HUES48 (cell line): Measurements from ENCODE around the gene SRCIN1.
"Not testable (repeated sequence)": the region's sequence is repeated elsewhere in the genome, so short reads cannot be mapped to it uniquely, and the experiment has no call there.

Source experiments
- H3K27ac ChIP-seq: one replicate; pipeline ENCODE4 v1.7.0; 2013; ENCODE audit warnings: low read depth, low read length, inconsistent platforms
- H3K27me3 ChIP-seq: 2 replicates; pipeline ENCODE4 v1.6.1; 2013; ENCODE audit warnings: mild to moderate bottlenecking, low read length; ENCODE audit not compliant: control insufficient read depth, insufficient read depth
- H3K36me3 ChIP-seq: 2 replicates; pipeline ENCODE4 v1.6.1; 2013; ENCODE audit warnings: low read length; ENCODE audit not compliant: control insufficient read depth, insufficient read depth
- H3K4me1 ChIP-seq: 2 replicates; pipeline ENCODE4 v1.6.1; 2013; ENCODE audit warnings: mild to moderate bottlenecking, low read length; ENCODE audit not compliant: control insufficient read depth, insufficient read depth
- H3K4me3 ChIP-seq: 2 replicates; pipeline ENCODE4 v1.5.1; 2013; ENCODE audit warnings: mild to moderate bottlenecking, low read depth, low read length
- H3K9ac ChIP-seq: 2 replicates; pipeline ENCODE4 v1.6.1; 2013; ENCODE audit warnings: mild to moderate bottlenecking, low read depth, low read length, moderate library complexity
- H3K9me3 ChIP-seq: 2 replicates; pipeline ENCODE4 v1.6.1; 2013; ENCODE audit warnings: low read length; ENCODE audit not compliant: control insufficient read depth, insufficient read depth

SRCIN1 gene

DNA sequence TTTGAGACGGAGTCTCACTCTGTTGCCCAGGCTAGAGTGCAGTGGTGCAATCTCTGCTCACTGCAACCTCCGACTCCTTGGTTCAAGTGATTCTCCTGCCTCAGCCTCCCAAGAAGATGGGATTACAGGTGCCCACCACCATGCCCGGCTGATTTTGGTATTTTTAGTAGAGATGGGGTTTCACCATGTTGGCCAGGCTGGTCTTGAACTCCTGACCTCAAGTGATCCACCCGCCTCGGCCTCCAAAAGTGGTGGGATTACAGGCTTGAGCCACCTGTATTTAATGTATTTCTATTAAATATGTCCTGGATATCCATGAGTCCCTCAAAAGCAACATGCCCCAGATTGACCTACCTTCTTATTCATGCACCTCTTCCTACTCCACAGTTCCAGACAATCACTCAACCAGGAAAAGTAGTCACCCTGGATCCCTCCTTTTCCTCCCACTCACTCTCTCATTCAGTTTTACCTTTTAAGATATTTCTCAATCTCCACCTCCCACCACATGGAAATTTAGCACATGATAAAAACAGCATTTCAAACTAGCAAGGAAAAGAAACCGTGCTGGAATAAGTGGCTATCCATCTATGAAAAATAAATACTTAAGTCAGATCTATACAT is 21.0 kb upstream of the SRCIN1 start:
- H3K9ac ChIP-seq, H3K27me3 ChIP-seq: not testable (repeated sequence)

GRCh38 chr17:38625482-38625881 is 19.7 kb upstream of the SRCIN1 start:
- Histone ChIP-seq H3K27ac (no peak overlapping the region), H3K36me3 (no peaks in the 10 kb centered on the region), H3K4me3 (no peak overlapping the region), H3K9me3 (no peaks in the 10 kb centered on the region), H3K4me1 (no peaks in the 10 kb centered on the region), H3K9ac (no peak overlapping the region), H3K27me3 (no peaks in the 10 kb centered on the region)

More for the DNA sequence above, 21.0 kb upstream of the SRCIN1 start:
- not testable (repeated sequence) for H3K27ac ChIP-seq, H3K9me3 ChIP-seq, H3K4me3 ChIP-seq, H3K36me3 ChIP-seq, H3K4me1 ChIP-seq

DNA sequence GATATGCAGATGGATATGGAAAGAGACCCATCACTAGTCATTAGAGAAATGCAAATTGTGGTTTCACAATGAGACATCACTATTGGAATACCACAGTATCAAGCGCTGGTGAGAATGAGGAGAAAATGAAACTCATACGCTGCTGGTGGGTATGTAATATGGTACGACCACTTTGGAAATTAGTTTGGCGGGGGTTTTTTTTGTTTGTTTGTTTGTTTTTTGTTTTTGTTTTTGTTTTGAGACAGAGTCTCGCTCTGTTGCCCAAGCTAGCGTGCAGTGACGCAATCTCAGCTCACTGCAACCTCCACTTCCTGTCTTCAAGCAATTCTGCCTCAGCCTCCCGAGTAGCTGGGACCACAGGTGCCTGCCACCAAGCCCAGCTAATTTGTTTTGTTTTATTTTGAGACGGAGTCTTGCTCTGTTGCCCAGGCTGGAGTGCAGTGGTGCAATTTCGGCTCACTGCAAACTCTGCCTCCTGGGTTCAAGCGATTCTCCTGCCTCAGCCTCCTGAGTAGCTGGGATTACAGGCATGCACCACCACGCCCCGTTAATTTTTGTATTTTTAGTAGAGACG is 19.1 kb upstream of the SRCIN1 start:
- not testable (repeated sequence) for H3K4me1 ChIP-seq, H3K27me3 ChIP-seq, H3K36me3 ChIP-seq, H3K9ac ChIP-seq, H3K4me3 ChIP-seq, H3K9me3 ChIP-seq, H3K27ac ChIP-seq

DNA sequence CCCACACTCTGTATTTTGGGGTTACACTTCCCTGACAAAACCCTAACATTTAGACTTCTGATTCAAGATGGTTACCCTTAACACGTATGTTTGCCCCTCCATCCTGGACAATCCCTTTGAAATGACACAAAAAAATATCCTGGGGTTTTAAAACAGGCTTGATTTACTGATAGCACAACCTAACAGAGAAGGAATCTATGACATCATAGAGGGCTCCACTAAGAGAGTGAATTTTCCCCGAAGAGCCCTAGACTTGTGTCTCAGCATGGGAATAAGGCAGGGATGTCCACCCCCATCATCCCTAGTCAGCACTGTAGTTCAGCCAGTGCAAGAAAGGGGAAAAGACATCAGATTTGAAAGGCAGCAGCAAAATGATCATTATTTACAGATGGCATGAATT is 15.8 kb upstream of the SRCIN1 start:
- H3K9me3 ChIP-seq: no peaks in the 10 kb centered on the region
- no peak overlapping the region for H3K9ac ChIP-seq
- H3K4me1 ChIP-seq: peaks cover 5% of the 10 kb centered on the region; the same call in 1 of the 2 replicates
- no peak overlapping the region for H3K27ac ChIP-seq
- H3K4me3 ChIP-seq: no peak overlapping the region
- no peaks in the 10 kb centered on the region for H3K27me3 ChIP-seq
- no peaks in the 10 kb centered on the region for H3K36me3 ChIP-seq

- Histone ChIP-seq H3K4me1 (peaks cover 5% of the 10 kb centered on the region; the same call in 1 of the 2 replicates), H3K9me3 (no peaks in the 10 kb centered on the region), H3K27ac (no peak overlapping the region), H3K9ac (no peak overlapping the region), H3K36me3 (no peaks in the 10 kb centered on the region), H3K4me3 (no peak overlapping the region), H3K27me3 (no peaks in the 10 kb centered on the region)
Observed at GRCh38 chr17:38620551-38621277, 15.0 kb upstream of the SRCIN1 start.

DNA sequence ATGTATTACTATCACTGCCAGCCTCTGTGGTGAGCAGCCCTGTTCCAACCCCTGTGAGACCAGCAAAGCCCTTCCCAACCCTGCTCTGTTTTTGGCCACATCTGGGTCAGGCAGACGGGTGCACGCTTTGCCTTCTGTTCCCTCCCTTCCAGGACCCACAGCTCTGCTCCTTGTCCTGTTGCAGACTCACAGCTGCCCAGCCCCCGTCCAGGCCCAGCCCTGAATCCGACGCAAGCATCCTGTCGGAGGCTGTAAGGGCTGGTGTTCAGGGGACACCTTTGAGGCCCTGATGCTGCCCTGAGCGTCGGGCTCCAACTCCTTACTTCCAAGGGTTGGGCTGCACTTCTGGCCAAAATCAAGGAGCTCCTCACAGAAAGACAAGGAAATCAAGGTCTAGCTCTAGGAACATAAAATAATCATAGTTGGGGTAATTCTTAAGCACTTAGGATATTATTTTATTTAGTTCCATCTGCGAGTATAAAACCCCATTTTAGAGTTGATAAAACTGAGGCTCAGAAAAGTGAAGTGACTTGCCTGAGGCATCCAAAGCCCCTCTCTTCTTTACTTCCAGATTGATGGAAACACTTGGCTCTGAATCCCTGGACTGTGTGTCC is 14.3 kb upstream of the SRCIN1 start:
- Histone ChIP-seq H3K27ac (no peak overlapping the region), H3K9ac (no peak overlapping the region), H3K36me3 (no peaks in the 10 kb centered on the region), H3K4me3 (no peak overlapping the region), H3K27me3 (no peaks in the 10 kb centered on the region), H3K4me1 (peaks cover 5% of the 10 kb centered on the region; the same call in 1 of the 2 replicates), H3K9me3 (no peaks in the 10 kb centered on the region)

DNA sequence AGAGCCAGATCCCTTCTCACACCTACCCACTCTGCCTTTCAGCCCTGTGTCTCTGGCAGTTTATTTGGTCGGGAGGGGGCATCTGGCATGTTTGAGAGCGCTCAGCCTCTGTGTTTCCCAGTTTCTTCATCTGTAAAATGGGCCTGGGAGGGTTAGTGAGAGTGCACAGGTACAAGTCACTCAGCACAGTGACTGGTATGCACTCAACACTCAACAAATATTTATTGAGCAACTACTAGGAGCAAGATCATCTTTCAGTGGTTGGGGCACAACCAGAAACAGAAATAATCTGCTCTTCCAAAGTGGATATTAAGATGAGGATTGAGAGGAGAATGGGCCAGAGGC is 13.7 kb upstream of the SRCIN1 start:
- H3K27ac ChIP-seq: no peak overlapping the region
- peaks cover 5% of the 10 kb centered on the region; the same call in 1 of the 2 replicates for H3K4me1 ChIP-seq
- no peak overlapping the region for H3K4me3 ChIP-seq
- no peaks in the 10 kb centered on the region for H3K27me3 ChIP-seq
- H3K9ac ChIP-seq: no peak overlapping the region
- H3K36me3 ChIP-seq: no peaks in the 10 kb centered on the region
- H3K9me3 ChIP-seq: no peaks in the 10 kb centered on the region

GRCh38 chr17:38617967-38618760 is 12.4 kb upstream of the SRCIN1 start:
- H3K27ac ChIP-seq: no peak overlapping the region
- no peaks in the 10 kb centered on the region for H3K36me3 ChIP-seq
- H3K27me3 ChIP-seq: no peaks in the 10 kb centered on the region
- H3K9ac ChIP-seq: no peak overlapping the region
- no peak overlapping the region for H3K4me3 ChIP-seq
- H3K4me1 ChIP-seq: peaks cover 13% of the 10 kb centered on the region
- H3K9me3 ChIP-seq: no peaks in the 10 kb centered on the region

- H3K4me1 ChIP-seq: peaks cover 13% of the 10 kb centered on the region
- no peak overlapping the region for H3K9ac ChIP-seq
- H3K36me3 ChIP-seq: no peaks in the 10 kb centered on the region
- no peaks in the 10 kb centered on the region for H3K27me3 ChIP-seq
- H3K4me3 ChIP-seq: no peak overlapping the region
- H3K9me3 ChIP-seq: 0 out of 2 replicates have a peak, but pooled peaks cover under 1% of the 10 kb centered on the region
- no peak overlapping the region for H3K27ac ChIP-seq
Observed at GRCh38 chr17:38617074-38617860, 11.5 kb upstream of the SRCIN1 start.

DNA sequence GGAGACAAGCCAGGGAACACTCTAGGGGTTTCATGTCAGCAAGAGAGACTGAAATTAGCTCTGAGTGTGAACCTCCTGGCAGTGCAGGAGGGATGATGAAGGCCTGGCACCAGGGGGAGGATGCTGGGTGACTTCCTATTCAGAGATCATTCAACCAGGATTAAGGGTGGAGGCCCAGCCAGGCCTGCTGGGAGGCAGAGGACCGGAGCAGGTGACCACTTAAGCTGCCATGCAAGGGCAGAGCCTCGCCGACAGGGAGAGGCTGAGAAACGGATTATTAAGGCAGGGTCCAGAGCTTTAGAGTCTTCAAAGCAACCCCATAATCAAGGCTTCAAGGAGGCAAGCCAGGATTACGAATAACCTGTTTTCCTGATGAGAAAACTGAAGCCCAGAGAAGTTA is 10.6 kb upstream of the SRCIN1 start:
- Histone ChIP-seq H3K9ac (no peak overlapping the region), H3K27ac (no peak overlapping the region), H3K4me3 (no peak overlapping the region), H3K9me3 (peaks cover 6% of the 10 kb centered on the region; the same call in 1 of the 2 replicates), H3K36me3 (no peaks in the 10 kb centered on the region), H3K27me3 (no peaks in the 10 kb centered on the region), H3K4me1 (peaks cover 13% of the 10 kb centered on the region)
